Fibroblast of the aortic adventitia (primary cell): ENCODE results near the gene CSNK1E. TPM values are rescaled to one million over a fixed set of nuclear protein-coding genes. Genes with fewer than 3 reads are reported as not detected.

ENCODE experiments used
- DNase-seq: peaks from one replicate; pipeline ENCODE4 v3.0.0-alpha.2; 2010; ENCODE audit warnings: low read depth
- H3K4me3 ChIP-seq: 2 replicates; pipeline ENCODE4 v1.5.1; 2011; ENCODE audit warnings: low read depth, mild to moderate bottlenecking, control low read depth, low read length, moderate library complexity
- total RNA-seq: library from RNA; depleted of rRNA; stranded (reverse); fragments of >200 nt; gene quantifications from 2 replicates; pipeline ENCODE4 v1.2.3, GENCODE V29; 2012; ENCODE audit warnings: low replicate concordance
- TF ChIP-seq, protein P1 (sequence below): IDR thresholded peaks from 2 replicates; pipeline ENCODE4 v1.5.1; 2011; ENCODE audit warnings: mild to moderate bottlenecking, low read length, control low read depth, inconsistent platforms; ENCODE audit not compliant: insufficient read depth

CSNK1E gene
- total RNA-seq, 1 donor: 94.7 TPM

DNA sequence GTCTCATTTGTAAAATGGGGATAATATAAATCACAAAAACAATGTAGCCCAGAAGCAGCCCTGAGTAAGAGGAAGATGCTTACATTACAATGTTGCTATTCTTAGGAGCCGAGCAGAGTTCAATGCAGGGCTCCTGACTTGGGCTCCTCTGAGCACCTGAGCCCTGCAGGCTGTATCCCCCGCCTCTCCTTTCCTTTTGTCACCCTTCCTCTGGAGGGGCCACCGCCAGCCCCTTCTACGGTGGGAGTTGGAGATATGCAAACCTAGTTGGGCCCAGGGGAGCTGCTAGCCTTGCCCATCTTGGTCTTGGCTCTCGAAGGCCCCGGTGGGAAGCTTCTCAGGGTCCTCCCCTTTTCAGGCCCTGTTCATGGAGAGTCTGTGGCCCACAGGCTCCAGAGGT, 8.4 kb upstream of the CSNK1E start:
- H3K4me3 ChIP-seq: no peak overlapping the region
- TF ChIP-seq, protein P1, sequence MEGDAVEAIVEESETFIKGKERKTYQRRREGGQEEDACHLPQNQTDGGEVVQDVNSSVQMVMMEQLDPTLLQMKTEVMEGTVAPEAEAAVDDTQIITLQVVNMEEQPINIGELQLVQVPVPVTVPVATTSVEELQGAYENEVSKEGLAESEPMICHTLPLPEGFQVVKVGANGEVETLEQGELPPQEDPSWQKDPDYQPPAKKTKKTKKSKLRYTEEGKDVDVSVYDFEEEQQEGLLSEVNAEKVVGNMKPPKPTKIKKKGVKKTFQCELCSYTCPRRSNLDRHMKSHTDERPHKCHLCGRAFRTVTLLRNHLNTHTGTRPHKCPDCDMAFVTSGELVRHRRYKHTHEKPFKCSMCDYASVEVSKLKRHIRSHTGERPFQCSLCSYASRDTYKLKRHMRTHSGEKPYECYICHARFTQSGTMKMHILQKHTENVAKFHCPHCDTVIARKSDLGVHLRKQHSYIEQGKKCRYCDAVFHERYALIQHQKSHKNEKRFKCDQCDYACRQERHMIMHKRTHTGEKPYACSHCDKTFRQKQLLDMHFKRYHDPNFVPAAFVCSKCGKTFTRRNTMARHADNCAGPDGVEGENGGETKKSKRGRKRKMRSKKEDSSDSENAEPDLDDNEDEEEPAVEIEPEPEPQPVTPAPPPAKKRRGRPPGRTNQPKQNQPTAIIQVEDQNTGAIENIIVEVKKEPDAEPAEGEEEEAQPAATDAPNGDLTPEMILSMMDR: no peak
- DNase-seq: no peak

DNA sequence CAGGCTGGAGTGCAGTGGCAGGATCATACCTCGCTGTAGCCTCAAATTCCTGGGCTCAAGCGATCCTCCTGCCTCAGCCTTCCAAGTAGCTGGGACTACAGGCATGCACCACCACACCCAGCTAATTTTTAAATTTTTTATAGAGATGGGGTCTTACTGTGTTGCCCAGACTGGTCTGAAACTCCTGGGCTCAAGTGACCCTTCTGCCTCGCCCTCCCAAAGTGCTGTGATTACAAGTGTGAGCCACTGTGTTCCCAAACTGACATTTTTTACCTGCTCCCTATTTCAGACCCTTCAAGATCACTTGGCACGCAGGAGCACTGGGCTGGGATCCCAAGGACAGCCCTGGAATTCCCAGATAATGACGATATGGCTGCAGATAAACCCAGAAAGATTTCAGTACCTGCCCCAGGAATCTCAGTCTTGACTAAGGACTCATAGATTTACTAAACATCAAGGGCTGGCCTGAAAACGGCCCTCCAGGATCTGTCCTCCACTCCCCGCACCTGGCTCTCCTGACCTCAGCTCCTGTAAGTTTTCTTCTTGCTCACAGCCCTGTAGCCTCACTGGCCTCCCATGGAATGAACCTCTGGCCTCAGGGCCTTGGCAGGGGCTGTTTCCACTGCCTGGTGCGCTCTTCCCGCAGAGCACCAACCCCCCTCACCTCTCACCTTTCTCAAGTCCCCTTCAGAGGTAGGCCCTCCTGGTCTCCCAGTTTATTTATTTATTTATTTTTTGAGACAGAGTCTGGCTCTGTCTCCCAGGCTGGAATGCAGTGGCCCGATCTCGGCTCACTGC, 3.6 kb upstream of the CSNK1E start:
- TF ChIP-seq, protein P1: no peak
- no peak overlapping the region for H3K4me3 ChIP-seq
- DNase-seq: no peak

DNA sequence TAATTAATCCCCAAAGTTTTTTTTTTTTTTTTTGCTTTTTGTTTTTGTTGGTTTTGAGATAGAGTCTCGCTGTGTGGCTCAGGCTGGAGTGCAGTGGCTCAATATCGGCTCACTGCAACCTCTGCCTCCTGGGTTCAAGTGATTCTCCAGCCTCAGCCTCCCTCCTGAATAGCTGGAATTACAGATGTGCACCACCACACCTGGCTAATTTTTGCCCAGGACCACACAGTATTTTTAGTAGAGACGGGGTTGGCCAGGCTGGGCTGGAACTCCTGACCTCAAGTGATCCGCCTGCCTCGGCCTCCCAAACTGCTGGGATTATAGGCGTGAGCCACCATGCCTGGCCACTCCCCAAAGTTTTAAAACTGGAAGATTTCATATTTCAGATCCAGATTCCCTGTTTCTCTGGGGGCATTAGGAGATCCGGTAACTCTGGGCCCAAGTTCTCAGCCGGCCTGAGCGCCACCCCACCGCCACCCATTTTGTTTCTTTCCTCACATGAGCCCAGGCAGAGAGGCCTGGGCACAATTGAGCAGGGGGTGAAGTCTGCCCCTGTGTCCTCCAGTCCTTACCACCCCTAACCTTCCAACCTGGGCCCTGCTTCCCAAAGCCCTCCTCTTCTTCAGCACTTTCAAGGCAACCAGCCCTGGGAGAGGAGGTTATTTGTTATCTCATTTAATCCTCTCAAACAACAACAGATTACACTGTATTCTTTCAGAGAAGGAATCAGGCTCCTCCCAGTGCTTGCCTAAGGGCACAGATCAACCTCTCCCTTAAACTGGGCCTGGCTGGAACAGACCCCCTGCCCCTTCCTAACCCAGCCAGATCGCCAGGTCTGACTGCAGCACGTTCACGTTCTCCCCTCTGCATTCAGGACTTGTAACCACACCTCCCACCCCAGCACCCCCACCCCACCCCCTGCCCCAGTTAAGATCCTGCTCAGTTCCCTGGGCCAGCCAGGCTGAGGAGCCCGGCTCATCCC, 1.9 kb upstream of the CSNK1E start:
- TF ChIP-seq, protein P1: no peak
- H3K4me3 ChIP-seq: no peak overlapping the region
- DNase-seq: no peak

DNA sequence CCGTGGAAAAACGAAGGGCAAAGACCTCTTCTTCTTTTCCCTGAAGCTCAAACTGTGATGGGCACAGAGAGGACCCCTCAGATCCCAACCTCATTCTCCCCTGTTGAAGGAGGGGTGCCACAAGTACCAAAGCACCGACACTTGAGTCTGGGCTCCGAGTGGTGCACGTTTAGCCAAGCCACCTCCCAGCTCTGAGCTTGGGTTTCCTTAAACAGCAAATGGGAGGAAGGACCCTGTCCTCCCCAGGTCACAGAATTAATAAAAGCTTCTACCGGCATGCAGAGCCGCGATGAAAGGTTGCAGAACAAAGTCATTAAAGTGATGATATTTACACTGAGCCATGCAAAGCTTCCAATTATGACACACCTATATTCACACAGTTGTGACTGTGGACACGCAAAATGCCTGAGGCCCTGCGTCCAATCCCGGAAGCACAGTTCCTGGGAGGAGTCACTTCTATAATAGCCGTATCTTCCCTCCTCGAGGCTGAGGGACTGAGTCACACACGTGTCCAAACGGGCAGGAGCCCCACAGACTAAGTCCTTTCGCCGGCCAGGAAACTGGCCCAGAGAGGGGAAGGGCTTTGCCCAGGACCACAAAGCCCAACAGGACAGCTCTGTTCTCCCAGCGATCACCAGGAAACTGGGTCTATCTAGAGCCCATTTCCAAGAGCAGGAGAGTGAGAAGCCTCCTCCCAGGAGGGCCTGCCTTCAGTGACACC, 922 bp upstream of the CSNK1E start:
- TF ChIP-seq, protein P1: no peak
- peak; percentile 89 for DNase-seq
- peak overlapping the region; percentile 60 for H3K4me3 ChIP-seq

DNA sequence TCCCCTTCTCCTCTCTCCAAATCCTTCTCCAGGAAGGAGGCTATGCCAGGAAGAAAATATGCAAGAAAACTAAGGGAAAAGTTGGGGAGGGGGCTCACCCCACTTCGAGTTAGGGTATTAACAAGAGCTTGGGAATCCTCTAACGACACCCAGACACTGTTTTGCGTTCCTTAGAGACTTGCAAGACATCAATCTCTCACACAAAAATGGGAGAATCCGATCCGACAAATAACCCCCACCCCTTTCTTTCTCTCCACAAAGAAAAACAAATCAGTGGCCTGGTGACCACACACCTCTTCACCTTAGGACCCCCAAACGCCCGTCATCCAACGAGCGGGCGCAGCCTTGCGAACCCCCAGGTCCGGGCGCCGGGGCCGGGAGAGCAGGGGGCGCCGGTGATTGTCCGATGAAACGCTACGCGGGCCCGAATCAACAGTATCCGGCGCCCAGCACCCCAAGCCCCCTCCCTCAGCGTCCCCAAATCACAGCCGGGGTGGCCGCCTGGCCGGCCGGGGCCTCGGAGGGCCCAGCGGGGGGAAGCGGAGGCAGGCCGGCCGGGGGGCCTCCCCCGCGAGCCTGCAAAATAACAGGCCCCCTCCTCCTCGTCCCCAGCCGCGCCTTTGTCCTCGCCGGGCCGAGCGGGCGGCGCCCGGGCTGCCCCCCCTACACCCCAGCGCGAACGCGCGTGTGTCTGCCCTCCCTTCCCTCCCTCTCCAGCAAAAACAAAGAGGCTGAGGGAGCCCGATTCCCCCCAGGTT, 690 bp downstream of the CSNK1E start:
- peak; percentile 58 for DNase-seq
- TF ChIP-seq, protein P1: no peak
- H3K4me3 ChIP-seq: peak overlapping the region; percentile 80
